Stomach (tissue), 9 donors: Measurements from ENCODE around the gene PTRH2. TPM values are rescaled to one million over a fixed set of nuclear protein-coding genes. Genes with fewer than 3 reads are reported as not detected.

ENCODE experiments used
- DNase-seq, 2 donors: peaks; one replicate each; pipeline versions ENCODE4 v3.0.0 to v3.0.0-alpha.2; 2013 to 2019
- H3K27ac ChIP-seq, 5 donors: fragments of 200-600 bp in 4 of 5; sonication (generic) in 4 of 5; one replicate each; pipeline ENCODE4 v1.5.1; 2013 to 2019; ENCODE audit warnings: mild to moderate bottlenecking in 1 of 5, moderate library complexity in 1 of 5
- H3K27me3 ChIP-seq, 3 donors: fragments of 200-600 bp; sonication (generic); one replicate each; pipeline ENCODE4 v1.5.1; 2017 to 2019; ENCODE audit warnings: mixed run types in 1 of 3
- H3K36me3 ChIP-seq, 4 donors: fragments of 200-600 bp; sonication (generic); 1 replicate in 3 of 4; 2 replicates in 1 of 4; pipeline ENCODE4 v1.5.1; 2016 to 2019
- H3K4me1 ChIP-seq, 4 donors: fragments of 200-600 bp; sonication (generic); one replicate each; pipeline ENCODE4 v1.5.1; 2016 to 2019
- H3K4me3 ChIP-seq, 4 donors: fragments of 200-600 bp; sonication (generic) in 3 of 4; one replicate each; pipeline ENCODE4 v1.5.1; 2016 to 2019; ENCODE audit warnings: mild to moderate bottlenecking in 1 of 4
- H3K9me3 ChIP-seq, 4 donors: fragments of 200-600 bp; sonication (generic); one replicate each; pipeline ENCODE4 v1.5.1; 2016 to 2019
- CTCF ChIP-seq, 7 experiments: fragments of 450-650 bp in 4 of 7; fragments of 200-600 bp in 3 of 7; sonication (generic) in 3 of 7; IDR thresholded peaks; one replicate each; pipeline ENCODE4 v1.5.1; 2016 to 2019; ENCODE audit warnings: antibody characterized with exemption in 7 of 7, control low read depth in 2 of 7, mild to moderate bottlenecking in 1 of 7
- EP300 ChIP-seq: sonication (generic); formaldehyde crosslinking; IDR thresholded peaks from one replicate; pipeline ENCODE4 v1.6.1; 2017; ENCODE audit warnings: antibody characterized with exemption
- POLR2A ChIP-seq, 4 donors: fragments of 450-650 bp; IDR thresholded peaks; one replicate each; pipeline ENCODE4 v1.6.1; 2016; ENCODE audit warnings: antibody characterized with exemption in 4 of 4, control low read depth in 2 of 4, mild to moderate bottlenecking in 1 of 4, moderate library complexity in 1 of 4
- POLR2AphosphoS5 ChIP-seq, 3 donors: sonication (generic); formaldehyde crosslinking; IDR thresholded peaks; one replicate each; pipeline ENCODE4 v1.6.1; 2016; ENCODE audit warnings: antibody characterized with exemption in 3 of 3
- WGBS, 5 donors: extraction: QIAGEN DNeasy Blood & Tissue Kit in 3 of 5; methylation state at CpG; one replicate each; pipeline versions ENCODE4 v1.1.5 to v1.1.7; 2013 to 2018; 5-methylcytosine and 5-hydroxymethylcytosine counted together
- intact Hi-C: fragments of 100-400 bp; cut with DNase I; formaldehyde crosslinking; loops from one replicate; pipeline ENCODE4 v1.15.1; 2023; ENCODE audit warnings: low total_unique reads
- polyA plus RNA-seq, 3 donors: library from polyadenylated mRNA; stranded (reverse); fragments of 200-250 nt; gene quantifications; one replicate each; pipeline ENCODE4 v1.2.3, GENCODE V29; 2013
- total RNA-seq, 5 donors: library from RNA; depleted of rRNA; stranded (reverse); fragments of >200 nt; gene quantifications; one replicate each; pipeline versions ENCODE4 v1.1.0 to v1.2.3, GENCODE V29; 2014 to 2016
- donor health status: healthy with polysubstance abuse.
- donor health status: Bipolar disorder and iron deficiency.
- donor health status: healthy.

The PTRH2 gene
- total and polyA plus RNA-seq, 8 donors = 4.3 to 107 (median 24.6) TPM

- Histone ChIP-seq H3K4me1 (peaks cover 32 to 72% (median 48%) of the 10 kb centered on the region in 4 donors), H3K4me3 (no peak overlapping the region), H3K36me3 (no peaks in the 10 kb centered on the region), H3K9me3 (no peaks in the 10 kb centered on the region), H3K27me3 (no peaks in the 10 kb centered on the region), H3K27ac (peak overlapping the region in 4 of 5 donors; percentile 33 to 85 (median 58))
- TF ChIP-seq CTCF (IDR thresholded peaks at IDR 0.05) (no peak), POLR2AphosphoS5 (IDR thresholded peaks at IDR 0.05) (no peak), POLR2A (IDR thresholded peaks at IDR 0.05) (no peak)
- 20 to 28% (median 25%) methylated on average over 1 of the region's 1 CpG for WGBS, 5 donors
- intact Hi-C loops = no loop called here
- no peak for DNase-seq
Observed at GRCh38 chr17:59723041-59723440, 15.8 kb upstream of the PTRH2 start.

- TF ChIP-seq POLR2A (IDR thresholded peaks at IDR 0.05) (no peak), POLR2AphosphoS5 (IDR thresholded peaks at IDR 0.05) (no peak), EP300 (no peak)
- intact Hi-C loops = no loop called here
- no peaks in the 10 kb centered on the region for H3K9me3 ChIP-seq
- 83 to 90% (median 88%) methylated on average over 4 of the region's 4 CpGs for WGBS, 5 donors
- peaks cover 29 to 68% (median 46%) of the 10 kb centered on the region in 4 donors for H3K4me1 ChIP-seq
- H3K27ac ChIP-seq = peak overlapping the region in 4 of 5 donors; percentile 33 to 85 (median 58)
- H3K36me3 ChIP-seq = no peaks in the 10 kb centered on the region
- no peak for DNase-seq
- no peak overlapping the region for H3K4me3 ChIP-seq
- H3K27me3 ChIP-seq = no peaks in the 10 kb centered on the region
Observed at GRCh38 chr17:59722623-59723022, 15.4 kb upstream of the PTRH2 start.

- H3K27ac ChIP-seq = no peak overlapping the region
- H3K36me3 ChIP-seq = no peaks in the 10 kb centered on the region
- DNase-seq = no peak
- peaks cover 8 to 54% (median 32%) of the 10 kb centered on the region in 4 donors for H3K4me1 ChIP-seq
- no peak overlapping the region for H3K4me3 ChIP-seq
- no peak for TF ChIP-seq POLR2A (IDR thresholded peaks at IDR 0.05)
- TF ChIP-seq EP300 = no peak
- no peak for TF ChIP-seq POLR2AphosphoS5 (IDR thresholded peaks at IDR 0.05)
- TF ChIP-seq CTCF (IDR thresholded peaks at IDR 0.05) = no peak
- no peaks in the 10 kb centered on the region for H3K27me3 ChIP-seq
- H3K9me3 ChIP-seq = no peaks in the 10 kb centered on the region
- intact Hi-C loops = no loop called here
Observed at GRCh38 chr17:59719526-59719925, 12.3 kb upstream of the PTRH2 start.

- intact Hi-C loops = no loop called here
- Histone ChIP-seq H3K36me3 (no peaks in the 10 kb centered on the region), H3K27me3 (no peaks in the 10 kb centered on the region), H3K27ac (peak overlapping the region in 1 of 5 donors; percentile 43), H3K4me1 (peaks cover 0 to 46% (median 21%) of the 10 kb centered on the region in 4 donors), H3K9me3 (no peaks in the 10 kb centered on the region), H3K4me3 (no peak overlapping the region)
- DNase-seq = no peak
- WGBS, 5 donors = 68 to 95% (median 82%) methylated on average over 2 of the region's 2 CpGs
- TF ChIP-seq CTCF (IDR thresholded peaks at IDR 0.05) = no peak
- no peak for TF ChIP-seq POLR2AphosphoS5 (IDR thresholded peaks at IDR 0.05)
- TF ChIP-seq POLR2A (IDR thresholded peaks at IDR 0.05) = no peak
- TF ChIP-seq EP300 = no peak
Observed at GRCh38 chr17:59716427-59716826, 9.2 kb upstream of the PTRH2 start.

- no peak overlapping the region for H3K27ac ChIP-seq
- H3K9me3 ChIP-seq = no peaks in the 10 kb centered on the region
- 76 to 92% (median 82%) methylated on average over 2 of the region's 2 CpGs for WGBS, 5 donors
- peaks cover under 1 to 52% (median 21%) of the 10 kb centered on the region in 4 donors for H3K4me1 ChIP-seq
- no peak overlapping the region for H3K4me3 ChIP-seq
- no peaks in the 10 kb centered on the region for H3K36me3 ChIP-seq
- intact Hi-C loops = no loop called here
- no peaks in the 10 kb centered on the region for H3K27me3 ChIP-seq
- TF ChIP-seq EP300 (no peak), CTCF (IDR thresholded peaks at IDR 0.05) (no peak), POLR2A (IDR thresholded peaks at IDR 0.05) (no peak), POLR2AphosphoS5 (IDR thresholded peaks at IDR 0.05) (no peak)
- DNase-seq = no peak
Observed at GRCh38 chr17:59714255-59714654, 7.0 kb upstream of the PTRH2 start.
